NCI-H2029 (cell line): ENCODE measurements around the gene PHPT1.
A peak's percentile ranks its signal among the peaks of the same experiment; 100 is the strongest.

ENCODE experiments used
- DNase-seq: peaks from one replicate; lab custom pipeline; 2025; lab: John Stamatoyannopoulos, UW

PHPT1 gene

GRCh38 chr9:136848393-136849037 is 694 bp upstream of the PHPT1 start:
- no peak for DNase-seq

DNA sequence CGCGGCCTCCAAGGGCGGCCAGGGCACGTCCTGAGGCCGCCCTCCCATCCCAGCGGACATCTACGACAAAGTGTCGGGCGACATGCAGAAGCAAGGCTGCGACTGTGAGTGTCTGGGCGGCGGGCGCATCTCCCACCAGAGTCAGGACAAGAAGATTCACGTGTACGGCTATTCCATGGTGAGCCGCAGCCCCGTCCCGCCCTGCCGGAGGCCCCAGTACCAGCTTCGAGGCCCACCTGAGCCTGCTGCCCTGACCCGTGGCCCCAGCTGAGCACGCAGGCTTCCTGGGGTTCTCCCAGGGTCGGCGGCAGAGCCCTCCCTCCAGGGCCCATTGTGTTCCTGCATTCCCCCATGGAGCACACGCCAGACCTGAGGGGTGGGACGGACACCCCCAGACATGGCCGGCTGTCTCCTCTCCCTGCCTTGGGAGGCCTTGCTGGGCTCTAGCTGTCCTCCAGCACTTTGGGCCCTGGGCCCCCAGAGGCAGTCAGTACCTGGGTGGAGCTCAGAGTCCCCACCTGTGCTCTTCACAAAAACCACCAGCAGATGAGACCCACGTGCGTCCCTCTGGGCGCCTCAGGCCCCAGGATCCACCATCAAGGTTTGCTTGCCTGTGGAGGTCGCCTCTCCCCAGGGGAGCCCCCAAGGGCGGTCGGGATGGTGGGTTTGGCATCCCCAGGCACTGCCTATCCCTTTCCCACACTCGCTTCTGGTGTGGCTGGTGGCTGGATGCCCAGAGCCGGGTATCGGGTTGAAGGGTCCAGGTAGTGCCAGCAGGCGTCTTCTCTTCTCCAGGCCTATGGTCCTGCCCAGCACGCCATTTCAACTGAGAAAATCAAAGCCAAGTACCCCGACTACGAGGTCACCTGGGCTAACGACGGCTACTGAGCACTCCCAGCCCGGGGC is 1.0 kb downstream of the PHPT1 start:
- no peak for DNase-seq

DNA sequence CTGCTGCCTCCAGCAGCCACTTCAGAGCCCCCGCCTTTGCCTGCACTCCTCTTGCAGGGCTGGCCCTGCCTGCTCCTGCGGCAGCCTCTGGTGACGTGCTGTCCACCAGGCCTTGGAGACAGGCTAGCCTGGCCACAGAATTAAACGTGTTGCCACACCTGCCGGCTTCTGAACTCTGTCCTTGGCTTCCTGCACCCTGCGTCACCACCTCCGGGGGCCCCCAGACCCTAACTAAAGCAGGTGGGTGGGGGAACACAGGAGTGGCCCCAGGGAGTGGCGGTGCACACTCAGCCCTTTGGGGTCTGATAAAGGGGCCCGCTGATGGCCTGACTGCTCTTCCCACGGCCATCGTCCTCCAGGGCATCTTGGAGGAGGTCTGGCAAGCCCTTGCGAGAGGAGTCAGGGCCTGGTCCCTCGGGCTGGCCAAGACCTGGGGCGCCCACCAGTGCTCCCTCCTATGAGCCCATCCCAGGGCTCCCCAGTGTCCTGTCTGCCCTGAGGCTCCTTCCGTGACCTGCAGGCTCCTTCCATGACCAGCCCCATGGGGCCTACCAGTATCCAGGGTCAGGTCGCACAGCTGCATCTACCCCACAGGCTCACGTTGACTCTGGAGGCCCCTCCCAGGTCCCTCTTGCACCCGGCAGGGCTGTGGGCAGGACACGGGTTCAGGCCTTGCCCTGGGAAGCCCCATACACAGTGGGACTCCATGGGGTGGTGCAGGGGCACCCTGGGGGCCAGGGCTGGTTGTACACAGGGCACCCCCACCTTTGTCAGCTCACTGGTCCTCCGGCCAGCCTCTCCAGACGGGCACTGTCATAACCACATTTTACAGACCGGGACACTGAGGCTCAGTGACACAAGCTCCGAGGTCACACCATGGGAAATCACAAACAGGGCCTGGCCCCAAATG is 1.9 kb downstream of the PHPT1 start:
- DNase-seq: no peak

GRCh38 chr9:136851941-136852663 is 2.9 kb downstream of the PHPT1 start, which contains the start of gene MAMDC4:
TSS of gene MAMDC4 (plus strand) at chr9:136852346. CDS start at chr9:136852417, 71 bp downstream.
- no peak for DNase-seq

DNA sequence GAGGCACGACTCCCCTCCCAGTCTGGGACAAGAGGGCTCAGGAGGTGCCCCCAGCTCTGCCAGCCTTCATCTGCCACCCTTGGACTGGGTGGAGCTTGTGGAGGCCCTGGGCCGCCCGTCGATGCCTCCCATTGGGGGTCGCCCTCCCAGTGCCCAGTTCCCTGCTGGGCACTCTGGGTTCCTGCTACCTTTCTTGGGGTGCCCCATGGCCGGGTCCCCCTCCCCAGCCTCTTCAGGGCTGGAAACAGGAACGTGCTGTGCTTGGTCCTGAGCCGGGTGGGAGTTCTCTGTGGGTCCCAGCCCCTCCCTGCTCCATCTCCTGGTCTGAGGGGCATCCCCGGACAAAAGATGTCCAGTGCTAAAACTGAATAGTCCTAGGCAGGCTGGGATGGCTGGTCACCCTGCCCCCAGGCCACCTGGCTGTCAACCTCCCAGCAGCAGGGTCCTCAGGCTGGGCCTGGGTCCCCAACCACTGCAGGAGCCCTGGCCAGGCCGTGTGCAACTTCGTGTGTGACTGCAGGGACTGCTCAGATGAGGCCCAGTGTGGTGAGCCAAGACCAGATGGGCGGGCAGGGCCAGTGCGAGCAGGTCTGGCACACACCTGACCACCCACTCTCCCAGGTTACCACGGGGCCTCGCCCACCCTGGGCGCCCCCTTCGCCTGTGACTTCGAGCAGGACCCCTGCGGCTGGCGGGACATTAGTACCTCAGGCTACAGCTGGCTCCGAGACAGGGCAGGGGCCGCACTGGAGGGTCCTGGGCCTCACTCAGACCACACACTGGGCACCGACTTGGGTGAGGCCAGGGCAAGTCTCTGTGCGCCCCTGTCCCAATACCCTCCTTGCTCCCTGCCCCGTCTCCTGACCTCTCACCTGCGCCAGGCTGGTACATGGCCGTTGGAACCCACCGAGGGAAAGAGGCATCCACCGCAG is 3.7 kb downstream of the PHPT1 start:
- no peak for DNase-seq

DNA sequence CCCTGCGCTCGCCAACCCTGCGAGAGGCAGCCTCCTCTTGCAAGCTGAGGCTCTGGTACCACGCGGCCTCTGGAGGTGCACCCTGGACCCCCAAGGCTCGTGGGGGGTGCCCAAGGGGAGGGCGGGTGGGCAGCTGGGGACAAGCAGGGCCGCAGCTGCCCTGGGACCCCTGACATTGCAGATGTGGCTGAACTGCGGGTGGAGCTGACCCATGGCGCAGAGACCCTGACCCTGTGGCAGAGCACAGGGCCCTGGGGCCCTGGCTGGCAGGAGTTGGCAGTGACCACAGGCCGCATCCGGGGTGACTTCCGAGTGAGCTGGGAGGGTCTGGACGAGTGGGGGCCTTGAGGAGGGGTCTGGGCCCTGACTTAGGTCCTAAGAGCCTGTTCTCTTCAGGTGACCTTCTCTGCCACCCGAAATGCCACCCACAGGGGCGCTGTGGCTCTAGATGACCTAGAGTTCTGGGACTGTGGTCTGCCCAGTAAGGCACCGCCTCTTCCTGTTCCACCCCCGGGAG is 4.4 kb downstream of the PHPT1 start:
- no peak for DNase-seq

GRCh38 chr9:136854113-136854841 is 5.1 kb downstream of the PHPT1 start:
- no peak for DNase-seq

GRCh38 chr9:136854842-136855460 is 5.7 kb downstream of the PHPT1 start:
- DNase-seq: no peak

DNA sequence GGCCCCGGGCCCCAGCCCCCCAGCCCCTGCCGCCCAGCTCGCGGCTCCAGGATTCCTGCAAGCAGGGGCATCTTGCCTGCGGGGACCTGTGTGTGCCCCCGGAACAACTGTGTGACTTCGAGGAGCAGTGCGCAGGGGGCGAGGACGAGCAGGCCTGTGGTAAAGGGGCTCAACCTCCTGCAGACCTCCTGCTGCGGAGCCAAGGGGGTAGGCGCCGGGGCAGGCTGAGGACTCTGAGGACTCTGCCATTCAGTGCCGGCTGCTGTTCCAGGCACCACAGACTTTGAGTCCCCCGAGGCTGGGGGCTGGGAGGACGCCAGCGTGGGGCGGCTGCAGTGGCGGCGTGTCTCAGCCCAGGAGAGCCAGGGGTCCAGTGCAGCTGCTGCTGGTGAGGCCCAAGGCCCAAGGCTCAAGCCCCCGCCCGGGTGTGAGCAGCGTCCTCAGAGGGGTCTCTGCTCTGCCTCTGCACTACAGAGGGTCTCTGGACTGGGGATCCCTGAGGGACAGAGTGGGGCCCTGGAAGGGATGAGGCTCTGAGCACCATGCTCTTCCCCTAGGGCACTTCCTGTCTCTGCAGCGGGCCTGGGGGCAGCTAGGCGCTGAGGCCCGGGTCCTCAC is 6.4 kb downstream of the PHPT1 start:
- no peak for DNase-seq

GRCh38 chr9:136856079-136856476 is 6.9 kb downstream of the PHPT1 start:
- DNase-seq: no peak

DNA sequence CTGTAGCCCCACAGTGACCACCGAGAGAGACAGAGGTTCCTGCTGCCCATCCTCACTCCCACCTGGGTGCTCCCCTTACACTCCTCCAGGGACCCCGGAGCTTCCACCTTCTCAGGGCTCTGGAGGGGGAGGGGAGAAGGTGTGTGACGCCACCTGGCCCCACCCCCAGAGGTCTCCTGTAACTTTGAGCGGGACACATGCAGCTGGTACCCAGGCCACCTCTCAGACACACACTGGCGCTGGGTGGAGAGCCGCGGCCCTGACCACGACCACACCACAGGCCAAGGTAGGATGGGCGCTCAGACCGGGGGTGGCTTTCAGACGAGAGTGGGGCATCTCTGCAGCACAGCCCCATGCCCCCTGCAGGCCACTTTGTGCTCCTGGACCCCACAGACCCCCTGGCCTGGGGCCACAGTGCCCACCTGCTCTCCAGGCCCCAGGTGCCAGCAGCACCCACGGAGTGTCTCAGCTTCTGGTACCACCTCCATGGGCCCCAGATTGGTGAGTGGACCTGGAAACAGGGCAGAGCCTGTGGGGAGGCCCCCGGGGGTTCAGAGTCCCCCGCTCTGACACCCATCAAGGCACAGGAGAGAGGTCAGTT is 7.4 kb downstream of the PHPT1 start:
- no peak for DNase-seq

GRCh38 chr9:136857166-136857565 is 8.0 kb downstream of the PHPT1 start:
- no peak for DNase-seq

- DNase-seq: no peak
These were observed 8.6 kb downstream of the PHPT1 start for GRCh38 chr9:136857581-136858412.

DNA sequence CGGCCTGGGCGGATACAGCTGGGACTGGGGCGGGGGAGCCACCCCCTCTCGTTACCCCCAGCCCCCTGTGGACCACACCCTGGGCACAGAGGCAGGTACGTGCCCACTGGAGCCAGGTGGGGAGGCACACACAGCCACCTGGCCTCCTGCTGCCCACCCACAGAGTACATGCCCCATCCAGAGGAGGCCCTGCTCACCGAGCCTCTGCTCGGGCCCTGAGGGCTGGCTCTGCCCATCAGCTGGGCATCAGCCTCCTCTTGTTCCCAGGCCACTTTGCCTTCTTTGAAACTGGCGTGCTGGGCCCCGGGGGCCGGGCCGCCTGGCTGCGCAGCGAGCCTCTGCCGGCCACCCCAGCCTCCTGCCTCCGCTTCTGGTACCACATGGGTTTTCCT is 9.2 kb downstream of the PHPT1 start:
- DNase-seq: no peak

- peak; percentile 78 for DNase-seq
These were observed 9.9 kb downstream of the PHPT1 start for GRCh38 chr9:136858844-136859757.

DNA sequence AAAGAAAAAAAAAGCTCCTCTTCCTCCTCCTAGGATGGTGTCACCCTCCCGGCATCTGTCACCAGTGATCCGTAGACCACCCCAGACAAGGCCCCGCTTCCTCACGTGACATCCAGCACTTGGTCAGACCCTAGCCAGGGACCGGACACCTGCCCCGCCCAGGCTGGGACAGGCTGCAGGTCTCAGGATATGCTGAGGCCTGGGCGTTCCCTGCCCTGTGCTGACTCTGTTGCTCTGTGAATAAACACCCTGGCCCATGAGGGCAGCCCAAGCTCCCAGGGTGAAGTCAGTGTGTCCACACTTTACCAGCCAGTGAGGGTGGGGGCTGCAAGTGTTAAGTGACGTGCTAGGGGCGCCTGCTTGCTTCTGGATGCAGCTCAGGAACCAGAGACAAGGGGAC is 11.3 kb downstream of the PHPT1 start:
- no peak for DNase-seq
